A172 (cell line): Measurements from ENCODE around the gene RASGEF1C. TPM values are rescaled to one million over a fixed set of nuclear protein-coding genes. Genes with fewer than 3 reads are reported as not detected.

Experiments
- DNase-seq: peaks from one replicate; pipeline ENCODE4 v3.0.0-alpha.2; 2015; ENCODE audit warnings: low spot score
- total RNA-seq: library from RNA; depleted of rRNA; stranded (reverse); fragments of >200 nt; shearing (Covaris generic); gene quantifications from 2 replicates; pipeline ENCODE4 v1.2.3, GENCODE V29; 2014; rRNA removed

The RASGEF1C gene
- total RNA-seq, result 0.17 and 1.2 TPM in 2 replicates

GRCh38 chr5:180209137-180209581, at the start of gene RASGEF1C:
Gene RASGEF1C, minus strand, starts transcription at chr5:180209211. Its CDS starts 71,159 bp downstream, at chr5:180138052.
- no peak for DNase-seq

GRCh38 chr5:180253036-180253824, 44.2 kb upstream of the RASGEF1C start:
- DNase-seq, result no peak

GRCh38 chr5:180251887-180252286, 42.9 kb upstream of the RASGEF1C start:
- no peak for DNase-seq

- DNase-seq, result no peak
Observed at GRCh38 chr5:180251141-180251540, 42.1 kb upstream of the RASGEF1C start.

GRCh38 chr5:180250329-180250728, 41.3 kb upstream of the RASGEF1C start:
- DNase-seq, result no peak

GRCh38 chr5:180241600-180241999, 32.6 kb upstream of the RASGEF1C start:
- DNase-seq, result no peak

- no peak for DNase-seq
Observed at GRCh38 chr5:180238631-180239030, 29.6 kb upstream of the RASGEF1C start.

GRCh38 chr5:180235846-180236245, 26.8 kb upstream of the RASGEF1C start:
- no peak for DNase-seq

- DNase-seq, result no peak
Observed at GRCh38 chr5:180235077-180235476, 26.1 kb upstream of the RASGEF1C start.

- no peak for DNase-seq
Observed at GRCh38 chr5:180234271-180234670, 25.3 kb upstream of the RASGEF1C start.

- no peak for DNase-seq
Observed at GRCh38 chr5:180233729-180234128, 24.7 kb upstream of the RASGEF1C start.

GRCh38 chr5:180230017-180230416, 21.0 kb upstream of the RASGEF1C start:
- DNase-seq, result no peak

- no peak for DNase-seq
Observed at GRCh38 chr5:180222056-180222455, 13.0 kb upstream of the RASGEF1C start.

- no peak for DNase-seq
Observed at GRCh38 chr5:180217797-180218196, 8.8 kb upstream of the RASGEF1C start.

- no peak for DNase-seq
Observed at GRCh38 chr5:180216646-180217171, 7.7 kb upstream of the RASGEF1C start.

GRCh38 chr5:180215783-180216630, 7.0 kb upstream of the RASGEF1C start:
- no peak for DNase-seq

- DNase-seq, result no peak
Observed at GRCh38 chr5:180214870-180215770, 6.1 kb upstream of the RASGEF1C start.

- no peak for DNase-seq
Observed at GRCh38 chr5:180213657-180214207, 4.7 kb upstream of the RASGEF1C start.

- DNase-seq, result no peak
Observed at GRCh38 chr5:180213256-180213600, 4.2 kb upstream of the RASGEF1C start.

GRCh38 chr5:180212363-180213255, 3.6 kb upstream of the RASGEF1C start:
- DNase-seq, result peak; percentile 27
